Hypothalamus (tissue), 51 donors: ENCODE results near the gene PANK4.
"Not testable (repeated sequence)": the region's sequence is repeated elsewhere in the genome, so short reads cannot be mapped to it uniquely, and the experiment has no call there.

Experiments
- DNase-seq, 51 donors: peaks; one replicate each; lab custom pipeline; 2025; lab: John Stamatoyannopoulos, UW

Gene PANK4

DNA sequence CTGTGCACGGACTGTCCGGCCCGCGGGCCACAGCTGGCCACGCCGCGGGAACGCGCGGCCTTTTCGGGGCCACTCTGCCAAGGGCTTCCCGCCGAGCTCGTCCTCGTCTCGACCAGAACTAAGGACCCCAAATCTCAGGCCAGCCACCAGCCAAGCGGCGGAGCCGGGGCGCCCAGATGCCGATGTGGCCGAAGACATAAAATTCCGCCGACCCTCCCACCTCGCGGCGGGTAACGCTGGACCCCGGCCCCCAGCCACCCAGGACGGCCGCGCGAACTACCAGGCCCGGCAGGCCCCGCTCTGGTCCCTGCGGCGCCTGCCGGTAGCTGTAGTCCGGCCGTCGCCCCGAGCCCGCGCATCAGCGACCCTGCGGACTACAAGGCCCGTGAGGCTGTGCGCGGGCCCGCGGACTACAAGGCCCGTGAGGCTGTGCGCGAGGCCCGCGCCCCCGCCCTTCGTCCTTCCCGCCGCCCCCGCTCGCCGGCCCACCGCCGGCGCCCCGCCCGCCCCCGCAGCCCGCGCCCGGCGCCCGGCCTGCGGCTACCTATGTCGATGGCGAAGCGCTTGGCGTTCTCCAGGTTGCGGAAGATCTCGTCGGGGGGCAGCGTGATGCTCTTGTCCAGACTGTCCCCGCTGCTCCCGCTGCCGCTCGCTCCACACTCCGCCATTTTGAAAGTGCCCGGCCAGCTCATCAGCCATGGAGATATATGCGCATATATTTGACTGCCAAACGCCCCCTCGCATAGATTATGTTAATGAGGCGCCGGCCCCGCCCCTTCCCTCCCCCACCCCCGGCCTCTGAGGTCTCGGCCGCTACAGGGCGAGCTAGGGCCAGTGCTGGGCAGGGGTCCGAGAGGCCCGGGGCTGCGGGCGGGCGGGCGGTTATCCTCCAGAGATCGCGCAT lies at the start of gene PANK4:
Gene PANK4 (minus strand): TSS at position 677 of the 904 bp plus-strand sequence. CDS start 9 bp downstream, at position 668.
- peak; percentile 64 to 97 (median 90) for DNase-seq

DNA sequence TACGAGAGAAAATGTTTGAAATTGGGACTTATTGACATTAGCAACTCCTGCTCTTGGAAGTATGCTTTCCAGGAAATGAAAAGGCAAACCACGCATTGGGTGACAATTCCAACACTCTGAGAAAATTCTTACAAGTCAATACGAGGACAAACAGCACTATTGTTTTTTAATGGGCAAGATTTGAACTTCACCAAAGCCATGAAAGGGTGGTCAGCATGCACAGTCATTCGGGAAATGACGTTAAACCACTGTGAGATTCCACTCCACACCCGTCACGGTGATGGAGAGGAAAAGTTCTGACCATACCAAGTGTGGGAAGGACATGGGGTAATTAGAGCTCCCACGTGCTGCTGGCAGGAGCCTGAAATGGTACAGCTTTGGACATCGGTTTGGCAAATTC lies 48.0 kb upstream of the PANK4 start:
- no peak for DNase-seq

DNA sequence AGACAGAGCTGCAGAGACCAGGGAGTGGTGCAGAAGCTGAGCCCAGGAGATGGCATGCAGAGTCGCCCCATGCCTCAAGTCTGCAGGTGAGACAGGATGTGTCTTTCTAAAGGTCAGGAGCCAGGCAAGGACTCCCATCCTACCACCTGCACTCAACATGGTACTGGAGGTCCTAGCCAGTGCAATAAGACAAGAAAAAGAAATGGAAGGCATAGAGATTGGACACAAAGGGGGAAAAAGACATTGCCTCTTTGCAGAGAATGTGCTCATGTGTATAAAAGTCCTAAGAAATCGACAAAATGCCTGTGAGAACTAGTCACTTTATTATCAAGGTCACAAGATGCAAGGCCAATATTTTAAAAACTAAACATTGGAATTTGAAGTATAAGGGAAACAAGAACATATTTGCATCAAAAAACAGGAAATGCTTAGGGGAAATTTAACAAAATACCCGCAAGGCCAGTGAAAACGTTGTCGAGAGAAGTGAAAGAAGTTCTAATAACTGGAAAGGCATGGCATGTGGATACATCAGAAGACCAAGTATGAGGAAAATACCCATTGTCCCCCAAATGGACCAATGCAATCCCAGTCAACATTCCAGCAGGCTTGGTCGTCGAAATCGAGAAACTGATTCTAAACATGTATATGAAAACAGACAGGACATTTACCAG lies 47.0 kb upstream of the PANK4 start:
- no peak for DNase-seq

DNA sequence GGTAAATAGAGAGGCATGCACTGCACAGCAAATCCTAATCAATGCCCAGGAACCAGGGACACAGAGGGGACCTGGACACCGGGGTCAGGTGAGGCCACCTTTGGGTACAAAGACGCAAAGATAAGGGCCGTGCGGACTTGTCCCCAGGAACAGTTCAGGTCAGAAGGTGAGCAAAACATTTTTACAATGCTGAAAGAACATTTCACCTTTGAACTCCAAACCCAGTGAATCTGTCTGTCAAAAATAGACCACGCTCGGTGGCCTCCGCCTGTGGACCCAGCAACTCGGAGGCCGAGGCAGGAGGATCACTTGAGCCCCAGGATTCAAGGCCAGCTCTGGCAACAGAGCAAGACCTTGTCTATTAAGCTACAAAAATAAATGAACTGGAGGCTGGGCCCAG lies 45.0 kb upstream of the PANK4 start:
- no peak for DNase-seq

DNA sequence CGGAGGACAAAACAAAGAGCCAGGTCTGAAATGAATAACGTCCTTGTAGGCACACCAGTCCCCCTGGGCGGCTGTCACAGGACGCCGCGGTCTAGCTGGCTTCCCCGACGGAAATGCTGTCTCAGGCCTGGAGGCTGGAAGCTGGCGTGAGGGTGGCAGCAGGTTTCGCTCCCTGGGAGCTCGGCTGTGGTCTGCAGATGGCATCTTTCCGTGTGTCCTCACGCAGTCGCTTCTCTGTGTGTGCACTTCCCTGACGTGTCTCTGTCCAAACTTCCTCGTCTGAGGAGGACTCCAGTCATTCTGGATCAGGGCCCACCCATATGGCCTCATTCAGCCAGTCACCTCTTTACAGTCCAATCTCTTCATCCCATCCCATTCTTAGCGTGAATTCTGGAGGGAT lies 43.9 kb upstream of the PANK4 start:
- DNase-seq = no peak

DNA sequence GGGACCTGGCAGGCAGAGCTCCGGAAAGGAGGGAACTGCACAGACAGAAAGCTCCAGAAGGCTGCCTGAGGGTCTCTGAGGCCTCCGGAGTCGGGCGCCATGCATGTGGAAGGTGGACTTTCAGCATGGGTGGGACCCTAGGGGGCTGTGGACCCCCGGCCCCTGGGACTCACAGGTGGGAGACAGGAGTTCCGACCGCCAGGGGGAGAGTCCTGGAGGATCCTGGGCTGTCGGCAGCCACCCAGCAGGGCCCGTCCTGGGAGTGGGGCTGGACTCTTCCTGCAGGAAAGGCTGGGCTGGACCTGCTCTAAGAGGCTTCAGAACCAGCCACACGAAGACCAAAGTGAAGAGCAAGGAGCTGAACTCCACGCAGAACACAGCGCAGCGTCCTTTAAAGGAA lies 43.3 kb upstream of the PANK4 start:
- DNase-seq = not testable (repeated sequence)

DNA sequence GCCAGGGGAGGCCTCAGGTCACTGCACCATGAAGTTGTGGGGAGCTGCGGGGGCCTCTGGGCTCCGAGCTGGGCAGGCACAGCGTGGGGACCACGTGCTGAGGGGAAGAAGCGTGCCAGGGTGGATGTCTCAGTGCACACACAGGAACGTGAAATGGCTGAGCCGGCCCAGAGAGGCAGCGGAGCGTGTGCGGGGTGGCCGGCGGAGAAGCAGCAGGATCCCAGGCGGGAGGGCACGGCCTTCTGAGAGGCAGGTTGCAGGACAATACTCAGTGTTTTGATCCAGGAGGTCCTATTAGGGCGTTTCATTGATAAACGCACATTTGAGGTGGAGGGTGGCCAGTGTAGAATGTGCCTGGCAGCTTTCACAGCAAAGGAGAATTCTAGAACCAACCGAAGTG lies 42.7 kb upstream of the PANK4 start:
- DNase-seq = no peak

DNA sequence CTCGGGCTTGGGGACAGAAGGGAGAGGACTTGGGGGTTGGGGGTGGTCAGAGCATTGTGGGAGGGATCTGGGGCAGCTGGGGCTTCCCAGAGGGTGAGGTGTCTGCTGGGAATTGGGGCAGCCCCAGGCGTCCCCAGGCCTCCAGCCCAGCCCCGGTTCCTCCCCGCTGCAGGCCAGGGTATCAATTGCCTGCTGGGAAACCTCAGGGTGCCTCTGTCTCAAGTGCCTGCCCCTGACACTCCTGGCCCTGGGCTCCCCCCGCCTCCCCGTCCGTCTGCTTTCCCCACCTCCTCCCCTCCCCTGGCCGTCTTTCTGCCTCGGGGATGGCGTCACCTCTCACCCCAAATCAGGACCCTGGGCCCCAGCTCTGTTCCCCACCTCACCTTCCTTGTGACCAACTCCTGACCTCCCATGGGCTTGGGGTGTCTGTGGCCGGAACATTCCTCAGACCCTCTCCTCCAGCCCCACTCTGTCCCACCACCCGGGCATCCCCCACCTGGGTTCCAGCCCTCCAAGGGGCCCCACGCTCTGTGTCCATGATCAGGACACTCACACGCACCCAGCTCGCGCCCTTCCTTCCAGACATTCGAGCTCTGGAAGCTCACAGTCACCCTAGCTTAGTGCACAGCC lies 41.9 kb upstream of the PANK4 start:
- DNase-seq = not testable (repeated sequence)

DNA sequence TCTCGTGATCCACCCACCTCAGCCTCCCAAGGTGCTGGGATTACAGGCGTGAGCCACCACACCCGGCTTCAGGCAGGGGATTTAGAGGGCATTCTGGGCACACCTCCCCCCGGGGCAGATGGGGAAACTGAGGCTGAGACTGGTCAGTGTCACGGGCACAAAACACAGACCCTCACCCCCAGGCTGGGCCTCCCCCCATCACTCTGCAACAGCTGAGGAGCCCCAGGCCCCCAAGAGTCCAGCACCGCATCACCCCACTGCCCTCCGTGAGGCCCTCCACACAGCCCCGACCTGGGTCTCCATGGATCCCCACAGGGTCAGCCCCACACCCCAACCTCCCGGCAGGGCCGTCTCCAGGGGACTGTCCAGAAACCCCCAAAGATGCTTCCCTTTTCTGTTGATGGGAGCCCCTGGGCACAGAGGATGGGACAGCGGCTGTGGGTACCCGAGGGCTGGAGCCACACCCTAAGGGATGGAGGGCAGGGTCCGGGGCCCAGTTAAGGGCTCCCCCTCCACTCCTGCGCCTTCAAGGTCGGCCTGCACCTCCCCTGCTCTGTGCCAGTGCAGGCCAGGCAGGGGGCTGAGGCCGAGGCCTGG lies 40.8 kb upstream of the PANK4 start:
- no peak for DNase-seq

DNA sequence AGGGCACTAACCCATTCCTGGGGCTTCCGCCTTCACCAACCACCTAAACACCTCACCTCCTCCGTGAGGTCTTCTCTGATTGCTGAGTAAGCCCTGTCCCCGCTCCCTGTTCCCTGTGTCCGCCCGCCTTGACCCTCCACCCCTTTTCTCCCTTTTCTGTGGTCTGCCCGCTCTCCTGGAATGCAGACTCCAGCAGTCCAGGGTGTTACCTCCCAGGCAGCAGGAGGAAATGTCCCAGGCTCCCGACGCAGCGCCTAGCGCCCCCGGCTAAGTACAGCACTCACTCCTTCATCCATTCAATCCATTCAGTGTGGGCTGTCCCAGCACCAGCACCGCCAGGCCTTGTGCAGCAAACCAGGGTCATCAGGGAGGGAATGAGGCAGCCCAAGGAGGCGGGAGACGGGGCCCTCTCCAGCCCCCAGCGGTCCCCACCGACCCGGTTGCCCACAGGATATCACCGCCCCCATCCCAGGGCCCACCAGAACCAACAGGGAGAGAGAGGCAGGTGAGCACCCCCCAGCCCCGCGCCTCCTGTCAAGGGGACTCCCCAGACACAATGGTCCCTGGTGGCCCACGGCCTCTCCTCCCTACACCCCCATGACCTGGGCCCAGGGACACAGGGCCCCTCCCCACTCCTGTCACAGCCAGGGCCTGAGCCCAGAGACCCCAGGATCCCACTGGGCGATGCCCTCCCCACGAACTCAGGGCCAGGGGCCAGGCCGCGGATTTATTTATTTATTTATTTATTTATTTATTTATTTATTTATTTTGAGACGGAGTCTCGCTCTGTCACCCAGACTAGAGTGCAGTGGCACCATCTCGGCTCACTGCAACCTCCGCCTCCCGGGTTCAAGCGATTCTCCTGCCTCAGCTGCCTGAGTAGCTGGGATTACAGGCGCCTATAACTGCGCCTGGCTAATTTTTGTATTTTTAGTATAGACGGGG lies 40.0 kb upstream of the PANK4 start:
- no peak for DNase-seq

DNA sequence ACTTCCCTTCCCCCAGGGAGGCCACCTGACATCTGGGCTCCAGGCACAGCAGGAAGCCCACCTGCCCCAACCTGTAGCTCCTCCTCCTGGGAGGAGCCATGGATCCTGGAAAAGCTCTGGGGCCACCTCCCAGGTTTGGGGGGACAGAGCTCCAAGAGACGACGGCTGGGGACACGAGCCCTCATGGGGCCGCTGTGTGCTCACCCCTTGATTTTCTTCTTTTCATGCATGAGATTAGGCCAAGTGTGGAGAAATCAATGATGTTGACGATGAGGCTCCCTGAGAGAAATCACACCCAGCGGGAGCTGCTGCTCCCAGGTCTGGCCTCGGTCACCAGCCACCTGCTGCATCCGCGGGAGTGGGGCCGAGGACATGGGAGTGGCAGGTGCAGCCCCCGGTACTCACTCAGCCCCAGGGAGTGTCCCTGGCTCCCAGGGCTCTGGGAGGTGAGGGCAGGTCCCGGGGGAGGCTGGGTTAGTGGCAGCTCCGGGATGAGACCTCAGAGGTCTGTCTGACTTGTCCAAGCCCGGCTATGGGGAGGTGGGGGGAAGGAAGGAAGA lies 38.5 kb upstream of the PANK4 start:
- DNase-seq = no peak

DNA sequence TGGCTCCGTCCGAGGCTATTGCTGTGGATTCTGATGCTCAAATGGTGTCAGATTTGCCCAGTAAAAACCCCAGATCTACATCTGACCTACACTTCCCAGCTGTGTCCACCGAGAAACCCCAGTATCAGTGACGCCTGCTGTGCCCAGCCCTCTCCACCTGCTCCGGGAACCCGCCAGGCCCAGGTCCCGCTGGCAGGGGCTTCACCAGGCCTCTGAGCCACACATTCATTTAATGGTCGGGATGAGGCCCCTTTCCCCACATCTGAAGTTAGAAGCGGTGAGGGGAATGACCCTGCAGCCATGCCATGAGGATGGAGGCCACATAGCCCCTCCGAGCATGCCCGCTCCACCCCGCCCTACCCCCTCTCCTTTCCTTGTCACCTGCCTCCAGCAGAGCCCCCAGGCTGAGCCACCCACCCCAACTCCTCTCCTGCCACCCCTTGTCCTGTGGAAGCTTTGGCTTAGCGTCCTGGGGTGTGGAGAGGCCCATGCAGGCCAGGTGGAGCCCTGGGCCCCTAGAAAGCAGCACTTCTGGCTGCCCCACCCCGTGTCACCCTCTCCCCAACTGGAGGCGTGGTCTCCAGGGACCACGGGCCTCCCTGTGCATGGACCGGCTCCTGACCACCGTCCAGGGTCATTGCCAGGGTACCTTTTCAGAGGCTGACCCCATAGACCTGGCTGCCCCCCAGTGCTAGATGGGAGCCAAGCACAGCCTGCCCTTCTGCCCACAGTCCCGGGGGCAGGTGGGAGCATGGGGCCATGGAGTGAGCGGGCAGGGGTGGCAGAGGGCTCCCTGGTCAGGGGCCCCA lies 37.8 kb upstream of the PANK4 start:
- no peak for DNase-seq

DNA sequence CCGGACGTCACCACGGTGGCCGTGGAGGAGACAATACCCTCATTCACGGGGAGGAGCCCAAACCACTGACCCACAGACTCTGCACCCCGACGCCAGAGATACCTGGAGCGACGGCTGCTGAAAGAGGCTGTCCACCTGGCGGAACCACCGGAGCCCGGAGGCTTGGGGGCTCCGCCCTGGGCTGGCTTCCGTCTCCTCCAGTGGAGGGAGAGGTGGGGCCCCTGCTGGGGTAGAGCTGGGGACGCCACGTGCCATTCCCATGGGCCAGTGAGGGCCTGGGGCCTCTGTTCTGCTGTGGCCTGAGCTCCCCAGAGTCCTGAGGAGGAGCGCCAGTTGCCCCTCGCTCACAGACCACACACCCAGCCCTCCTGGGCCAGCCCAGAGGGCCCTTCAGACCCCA lies 36.8 kb upstream of the PANK4 start:
- DNase-seq = peak in 1 of 51 donors; percentile 100

DNA sequence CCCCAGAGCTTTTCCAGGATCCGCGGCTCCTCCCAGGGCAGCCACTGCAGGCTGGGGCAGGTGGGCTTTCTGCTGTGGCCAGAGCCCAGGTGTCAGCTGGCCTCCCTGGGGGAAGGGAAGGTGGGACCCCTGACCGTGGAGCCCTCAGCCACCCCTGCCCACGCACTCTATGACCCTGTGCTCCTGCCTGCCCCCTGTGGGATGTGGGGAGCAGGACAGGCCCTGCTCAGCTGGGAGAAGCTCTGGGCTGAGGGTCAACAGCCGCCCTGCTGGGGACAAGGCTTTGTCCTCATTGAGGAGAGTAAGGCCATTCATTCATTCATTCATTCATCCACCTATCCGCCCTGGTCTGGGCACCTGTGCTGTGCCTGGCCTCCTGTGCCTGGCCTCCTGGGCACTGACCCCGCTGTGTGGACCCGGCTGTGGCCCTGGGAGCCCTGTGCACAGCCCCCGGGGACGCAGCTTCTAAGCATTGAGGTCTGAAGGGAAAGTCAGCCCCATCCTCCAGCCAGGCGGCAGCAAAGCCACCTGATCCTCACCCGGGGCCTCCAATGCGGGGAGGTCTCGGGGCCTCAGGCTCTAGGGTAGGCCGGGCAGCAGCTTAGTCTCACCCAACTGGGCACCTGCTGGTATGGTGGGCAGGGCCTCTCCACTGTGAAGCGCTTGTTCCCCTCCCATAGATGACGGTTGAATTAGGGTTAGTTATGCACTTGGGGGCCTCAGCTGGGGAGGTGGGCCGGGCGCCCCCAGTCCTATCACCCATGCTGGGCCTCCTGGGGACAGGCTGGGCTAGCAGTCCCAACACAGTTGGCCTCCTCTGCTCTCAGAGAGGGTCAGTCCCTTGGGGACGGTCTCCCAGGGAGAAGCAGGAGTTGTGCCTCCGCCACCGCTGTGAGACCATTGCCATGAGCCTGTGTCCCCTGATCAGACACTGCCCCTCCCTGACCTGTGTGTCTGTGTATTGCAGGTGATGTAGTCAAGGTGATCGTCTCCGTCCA lies 35.8 kb upstream of the PANK4 start:
- peak in 1 of 51 donors; percentile 100 for DNase-seq

DNA sequence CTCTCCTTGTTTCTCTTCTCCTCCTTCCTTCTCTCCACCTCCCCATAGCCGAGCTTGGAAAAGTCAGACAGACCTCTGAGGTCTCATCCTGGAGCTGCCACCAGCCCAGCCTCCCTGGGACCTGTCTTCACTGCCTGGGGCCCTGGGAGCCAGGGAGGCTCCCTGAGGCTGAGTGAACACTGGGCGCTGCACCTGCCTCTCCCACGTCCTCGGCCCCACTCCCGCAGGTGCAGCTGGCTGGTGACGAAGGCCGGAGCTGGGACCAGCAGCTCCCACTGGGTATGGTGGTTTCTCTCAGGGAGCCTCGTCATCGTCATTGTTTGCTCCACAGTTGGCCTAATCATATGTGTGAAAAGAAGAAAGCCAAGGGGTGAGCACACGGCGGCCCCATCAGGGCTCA lies 35.0 kb upstream of the PANK4 start:
- DNase-seq = no peak

DNA sequence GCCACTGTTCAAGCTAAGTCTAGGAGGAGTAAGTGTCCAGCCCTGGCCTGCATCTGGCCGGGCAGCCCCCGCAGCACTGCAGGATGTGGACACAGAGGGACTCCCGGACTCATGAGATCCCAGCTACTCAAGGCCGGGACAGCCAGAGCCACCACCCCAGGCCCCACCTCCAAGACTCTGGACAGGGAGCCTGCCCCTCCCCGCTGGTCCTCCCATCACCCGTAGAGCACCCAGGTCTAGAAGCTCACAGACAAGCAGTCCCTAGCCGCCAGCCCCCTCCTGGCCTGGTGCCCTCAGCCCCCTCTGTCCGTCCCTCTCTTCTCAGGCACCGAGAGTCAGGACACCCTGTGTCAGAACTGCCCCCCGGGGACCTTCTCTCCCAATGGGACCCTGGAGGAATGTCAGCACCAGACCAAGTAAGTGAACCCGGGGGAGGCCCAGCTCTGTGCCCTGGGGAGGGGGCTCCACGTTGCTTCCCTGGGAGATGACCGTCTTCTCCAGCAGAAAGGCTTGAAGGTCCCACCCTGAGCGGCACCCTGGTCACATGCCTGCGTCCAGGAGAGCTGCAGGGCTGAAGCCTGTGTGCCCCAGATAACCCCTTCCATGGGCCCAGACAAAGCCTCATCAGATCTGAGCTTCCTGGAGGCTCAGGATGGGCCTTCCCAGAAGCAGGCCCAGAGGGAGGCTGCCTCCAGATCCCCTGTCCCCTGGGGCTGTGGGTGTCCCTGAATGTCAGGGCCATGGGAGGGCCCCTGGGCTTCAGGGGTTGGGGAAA lies 34.1 kb upstream of the PANK4 start:
- DNase-seq = peak in 1 of 51 donors; percentile 95
